GM21447 (cell line): ENCODE measurements around the gene NINJ1.
"Not testable (repeated sequence)": the region's sequence is repeated elsewhere in the genome, so short reads cannot be mapped to it uniquely, and the experiment has no call there.

ENCODE experiments used
- ATAC-seq: cut with Tn5 transposase; IDR thresholded peaks from one replicate; pipeline ENCODE4 v1.9.1; 2021; ENCODE audit not compliant: unreplicated experiment

NINJ1 gene

GRCh38 chr9:93161786-93162562, 27.9 kb upstream of the NINJ1 start:
- ATAC-seq = no peak

GRCh38 chr9:93159601-93160471, 25.8 kb upstream of the NINJ1 start:
- ATAC-seq = peak; percentile 88

GRCh38 chr9:93156475-93157008, 22.5 kb upstream of the NINJ1 start:
- peak; percentile 54 for ATAC-seq

GRCh38 chr9:93155716-93156474, 21.8 kb upstream of the NINJ1 start:
- ATAC-seq = no peak

- no peak for ATAC-seq
These were observed 20.3 kb upstream of the NINJ1 start for GRCh38 chr9:93154293-93154903.

GRCh38 chr9:93151097-93151784, 17.2 kb upstream of the NINJ1 start:
- ATAC-seq = no peak

GRCh38 chr9:93149361-93149760, 15.3 kb upstream of the NINJ1 start:
- no peak for ATAC-seq

- no peak for ATAC-seq
These were observed 14.7 kb upstream of the NINJ1 start for GRCh38 chr9:93148721-93149120.

- no peak for ATAC-seq
These were observed 13.6 kb upstream of the NINJ1 start for GRCh38 chr9:93147632-93148031.

- not testable (repeated sequence) for ATAC-seq
These were observed 12.6 kb upstream of the NINJ1 start for GRCh38 chr9:93146696-93147095.

GRCh38 chr9:93143830-93144530, 9.9 kb upstream of the NINJ1 start:
- no peak for ATAC-seq

GRCh38 chr9:93141771-93142483, 7.9 kb upstream of the NINJ1 start:
- ATAC-seq = no peak

GRCh38 chr9:93139365-93140182, 5.5 kb upstream of the NINJ1 start:
- ATAC-seq = no peak

- no peak for ATAC-seq
These were observed 4.2 kb upstream of the NINJ1 start for GRCh38 chr9:93138171-93138764.

GRCh38 chr9:93137362-93137761, 3.3 kb upstream of the NINJ1 start:
- no peak for ATAC-seq

- ATAC-seq = no peak
These were observed 2.0 kb upstream of the NINJ1 start for GRCh38 chr9:93136011-93136440.

GRCh38 chr9:93134740-93135444, 841 bp upstream of the NINJ1 start:
- no peak for ATAC-seq
